Activated T-cell treated with anti-CD3 and anti-CD28 coated beads, Interleukin-2, amount 50 U/mL, for 24 hours (primary cell): ENCODE measurements around the gene DAB2.

Experiments used
- DNase-seq: peaks from one replicate; pipeline ENCODE4 v3.0.0-alpha.2; 2020
- H3K27ac Mint-ChIP-seq: 2 replicates; pipeline ENCODE4 v1.8.0; 2020; ENCODE audit warnings: mild to moderate bottlenecking, mixed read lengths
- H3K27me3 Mint-ChIP-seq: 2 replicates; pipeline ENCODE4 v1.8.0; 2020; ENCODE audit warnings: mixed read lengths
- H3K36me3 Mint-ChIP-seq: 2 replicates; pipeline ENCODE4 v1.8.0; 2020; ENCODE audit warnings: low read depth, mixed read lengths
- H3K4me1 Mint-ChIP-seq: 2 replicates; pipeline ENCODE4 v1.8.0; 2020; ENCODE audit warnings: low read depth, mixed read lengths
- H3K4me3 Mint-ChIP-seq: 2 replicates; pipeline ENCODE4 v1.8.0; 2020; ENCODE audit warnings: mild to moderate bottlenecking, moderate library complexity, mixed read lengths
- H3K9me3 Mint-ChIP-seq: 2 replicates; pipeline ENCODE4 v1.8.0; 2020; ENCODE audit warnings: mixed read lengths

DAB2 gene

DNA sequence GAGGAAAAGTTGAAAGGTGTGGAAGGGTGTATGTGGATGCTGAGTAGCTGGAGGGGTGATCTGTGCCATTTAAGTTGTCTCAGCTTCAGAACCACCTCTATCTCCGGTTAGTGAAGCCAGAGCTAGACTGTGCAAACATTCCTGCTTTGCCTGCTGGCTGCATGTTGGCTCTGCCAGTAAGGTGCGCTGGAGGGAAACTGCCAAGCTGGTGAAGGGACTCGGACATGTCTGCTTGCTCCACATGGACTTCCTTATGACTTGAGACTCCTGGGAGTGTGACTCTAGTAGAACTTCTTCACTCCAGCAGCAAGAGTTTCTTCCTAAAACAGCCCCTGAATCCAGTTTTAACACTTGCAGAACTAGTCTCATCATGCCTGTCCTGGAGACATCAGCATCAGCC lies 27.9 kb downstream of the DAB2 start:
- H3K4me3 Mint-ChIP-seq = no peak overlapping the region

DNA sequence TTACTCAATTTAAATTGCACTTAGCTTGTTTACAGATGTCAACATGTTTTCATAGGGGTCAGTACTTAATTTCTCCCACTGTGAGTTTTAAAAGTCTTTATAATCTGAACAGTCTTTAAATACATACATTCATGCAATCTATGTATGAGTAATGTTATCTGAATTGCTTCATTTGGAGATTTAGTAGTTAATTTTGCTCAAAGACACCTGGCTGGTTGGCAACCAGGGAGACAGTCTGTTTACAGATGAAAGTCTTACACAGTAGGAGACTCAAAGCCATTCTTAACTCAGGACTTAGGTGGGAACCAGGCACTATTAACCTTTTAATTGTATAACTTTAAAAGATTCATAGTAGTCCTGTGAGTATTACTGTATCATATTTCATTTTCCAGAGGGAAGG lies 29.3 kb downstream of the DAB2 start:
- H3K36me3 Mint-ChIP-seq = no peaks in the 10 kb centered on the region
- H3K27me3 Mint-ChIP-seq = no peaks in the 10 kb centered on the region
- H3K4me1 Mint-ChIP-seq = peaks cover 3% of the 10 kb centered on the region

More for the DNA sequence above, 27.9 kb downstream of the DAB2 start:
- no peak for DNase-seq
- H3K27me3 Mint-ChIP-seq = no peaks in the 10 kb centered on the region
- no peak overlapping the region for H3K27ac Mint-ChIP-seq
- H3K4me1 Mint-ChIP-seq = peaks cover 3% of the 10 kb centered on the region
- H3K36me3 Mint-ChIP-seq = no peaks in the 10 kb centered on the region
- no peaks in the 10 kb centered on the region for H3K9me3 Mint-ChIP-seq

DNA sequence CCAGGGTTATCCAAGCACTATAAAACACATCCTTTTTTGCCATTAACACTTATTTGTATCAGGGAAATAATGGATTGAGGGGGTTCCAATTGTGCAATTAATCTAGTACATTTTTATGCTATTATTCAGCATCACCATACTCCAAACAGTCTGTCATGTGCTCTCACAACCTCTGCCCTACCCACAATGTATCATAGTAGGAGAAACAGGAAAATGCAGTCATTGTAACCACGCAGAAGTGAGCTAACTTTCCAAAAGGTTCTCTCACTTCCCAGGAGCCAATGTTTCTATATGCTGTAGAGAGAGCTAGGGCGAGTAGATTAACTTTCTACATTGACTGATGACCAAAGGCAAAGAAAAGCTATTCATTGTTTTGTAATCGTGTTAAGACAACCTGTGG lies 29.8 kb downstream of the DAB2 start:
- DNase-seq = no peak
- H3K36me3 Mint-ChIP-seq = no peaks in the 10 kb centered on the region

More for the DNA sequence above, 29.3 kb downstream of the DAB2 start:
- no peak overlapping the region for H3K27ac Mint-ChIP-seq
- no peak for DNase-seq
- H3K9me3 Mint-ChIP-seq = no peaks in the 10 kb centered on the region
- H3K4me3 Mint-ChIP-seq = no peak overlapping the region

DNA sequence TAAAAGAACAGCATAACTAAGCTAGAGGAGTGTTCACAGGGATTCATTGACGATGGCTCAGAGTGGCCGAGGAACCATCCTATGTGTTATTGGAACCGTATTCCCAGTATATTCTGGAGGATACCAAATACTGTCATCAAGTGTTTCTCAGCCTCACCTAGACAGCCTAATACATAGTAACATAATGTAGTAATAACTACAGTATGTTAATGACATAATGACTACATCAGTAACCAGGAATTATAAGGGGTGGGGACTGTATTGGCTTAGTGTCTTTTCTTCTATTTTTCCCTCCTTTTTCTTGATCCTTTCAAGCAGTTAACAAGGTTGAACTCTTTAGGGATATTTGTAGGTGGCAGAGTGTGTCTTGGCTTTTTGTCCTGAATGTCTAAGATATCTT lies 33.8 kb downstream of the DAB2 start:
- Mint-ChIP-seq H3K9me3 (no peaks in the 10 kb centered on the region), H3K4me1 (no peaks in the 10 kb centered on the region), H3K27ac (no peak overlapping the region), H3K4me3 (no peak overlapping the region), H3K27me3 (no peaks in the 10 kb centered on the region), H3K36me3 (no peaks in the 10 kb centered on the region)
- DNase-seq = no peak

More for the DNA sequence above, 29.8 kb downstream of the DAB2 start:
- H3K4me1 Mint-ChIP-seq = peaks cover 3% of the 10 kb centered on the region
- no peaks in the 10 kb centered on the region for H3K27me3 Mint-ChIP-seq
- no peak overlapping the region for H3K4me3 Mint-ChIP-seq
- no peak overlapping the region for H3K27ac Mint-ChIP-seq
- no peaks in the 10 kb centered on the region for H3K9me3 Mint-ChIP-seq

DNA sequence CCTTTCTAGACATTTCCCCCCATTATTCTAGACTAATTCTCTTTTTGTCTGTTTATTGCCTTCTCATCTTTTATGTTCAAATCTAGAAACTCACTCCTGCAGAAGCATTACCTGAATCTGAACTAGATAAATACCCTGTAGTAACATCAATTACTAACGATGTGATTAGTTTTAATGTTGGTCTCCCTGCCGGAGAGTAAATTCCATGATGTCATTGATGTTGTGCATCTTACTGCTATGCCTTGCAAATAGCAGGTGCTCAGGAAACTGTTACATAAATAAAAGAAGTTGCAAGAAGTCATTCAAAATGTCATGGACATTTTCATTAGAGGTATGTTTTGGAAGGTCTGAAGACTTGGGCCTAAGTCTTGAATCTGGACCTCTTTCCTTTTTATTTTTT lies 37.5 kb downstream of the DAB2 start:
- H3K27ac Mint-ChIP-seq = no peak overlapping the region
- no peaks in the 10 kb centered on the region for H3K9me3 Mint-ChIP-seq
- H3K27me3 Mint-ChIP-seq = no peaks in the 10 kb centered on the region
- H3K4me3 Mint-ChIP-seq = no peak overlapping the region
- DNase-seq = no peak
- H3K36me3 Mint-ChIP-seq = no peaks in the 10 kb centered on the region
- no peaks in the 10 kb centered on the region for H3K4me1 Mint-ChIP-seq

DNA sequence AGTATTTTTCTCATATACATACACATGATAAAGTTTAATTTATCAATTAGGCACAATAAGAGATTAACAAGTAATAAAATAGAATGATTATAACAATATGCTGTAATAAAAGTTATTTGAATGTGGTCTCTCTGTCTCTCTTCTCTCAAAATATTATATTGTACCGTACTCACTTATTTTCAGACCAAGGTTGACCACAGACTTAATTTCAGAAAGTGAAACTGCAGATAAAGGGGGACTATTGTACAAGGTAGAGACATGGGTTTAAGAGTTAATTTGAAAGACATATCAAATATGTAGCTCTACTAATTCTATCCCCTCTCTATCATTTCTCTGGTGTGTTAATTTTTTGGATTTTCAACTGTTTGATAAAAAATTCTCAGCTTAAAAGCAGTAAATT lies 40.5 kb downstream of the DAB2 start:
- H3K4me3 Mint-ChIP-seq = no peak overlapping the region
- no peaks in the 10 kb centered on the region for H3K36me3 Mint-ChIP-seq
- H3K9me3 Mint-ChIP-seq = no peaks in the 10 kb centered on the region
- no peak for DNase-seq
- no peaks in the 10 kb centered on the region for H3K4me1 Mint-ChIP-seq
- no peaks in the 10 kb centered on the region for H3K27me3 Mint-ChIP-seq
- H3K27ac Mint-ChIP-seq = no peak overlapping the region

DNA sequence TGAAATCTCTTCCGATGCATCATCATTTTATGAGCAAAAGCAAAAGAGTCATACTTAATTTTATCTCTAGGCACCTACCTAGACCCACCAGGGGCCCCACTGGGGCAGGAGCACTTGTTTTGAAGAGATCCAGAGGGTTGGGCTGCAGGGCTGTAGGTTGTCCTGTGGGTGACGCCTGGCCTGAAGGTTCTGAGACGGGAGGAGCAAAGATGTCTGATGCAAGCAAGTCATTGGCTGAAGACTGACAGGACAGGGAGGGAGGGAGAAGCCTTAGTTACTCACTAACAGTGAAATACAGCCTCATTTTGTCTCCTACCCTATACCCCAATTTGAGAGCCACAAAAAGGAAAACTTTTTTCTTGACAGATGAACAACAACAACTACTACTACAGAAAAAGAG lies 43.4 kb downstream of the DAB2 start:
- Mint-ChIP-seq H3K9me3 (no peaks in the 10 kb centered on the region), H3K27ac (no peak overlapping the region), H3K27me3 (peaks cover 3% of the 10 kb centered on the region), H3K4me1 (no peaks in the 10 kb centered on the region), H3K4me3 (no peak overlapping the region), H3K36me3 (no peaks in the 10 kb centered on the region)
- DNase-seq = no peak

DNA sequence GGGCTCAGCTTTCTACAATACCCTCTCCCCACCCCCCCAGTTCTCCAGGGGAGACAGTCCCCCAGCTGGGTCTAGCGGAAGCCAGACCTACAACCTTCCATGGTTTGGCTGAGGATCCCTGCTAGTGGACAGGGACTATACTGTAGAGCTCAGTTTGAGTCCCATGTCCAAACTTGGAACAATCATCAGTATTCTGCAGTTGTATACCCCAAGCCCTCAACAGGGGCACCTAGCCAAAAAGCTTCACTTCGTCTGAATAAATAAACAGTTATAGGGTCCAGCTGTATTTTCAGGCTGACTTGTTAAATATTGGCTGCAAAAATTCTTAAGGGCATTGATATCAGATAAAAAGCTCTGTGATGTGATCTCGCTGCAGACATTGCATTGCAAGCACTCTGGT lies 45.1 kb downstream of the DAB2 start:
- DNase-seq = no peak
- Mint-ChIP-seq H3K36me3 (no peaks in the 10 kb centered on the region), H3K4me3 (no peak overlapping the region), H3K27me3 (peaks cover 15% of the 10 kb centered on the region), H3K27ac (no peak overlapping the region), H3K4me1 (no peaks in the 10 kb centered on the region), H3K9me3 (no peaks in the 10 kb centered on the region)

DNA sequence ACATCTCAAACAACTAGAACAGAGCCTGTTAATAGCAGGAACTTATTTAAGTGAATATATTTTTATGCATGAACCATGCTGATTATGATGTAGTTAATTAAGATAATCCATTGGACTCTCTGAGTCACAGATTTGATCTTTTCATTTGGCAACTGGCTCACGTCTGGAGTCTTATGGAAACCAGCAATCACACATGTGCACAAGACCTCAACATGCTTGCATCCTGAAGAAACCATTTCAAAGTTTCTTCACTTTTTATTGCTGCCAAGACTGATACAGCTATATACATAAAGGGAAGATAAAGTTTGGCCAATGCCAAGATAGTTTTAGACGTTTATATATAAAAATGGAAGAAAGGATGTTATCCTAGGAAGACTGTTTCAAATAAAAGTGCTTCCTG lies 47.2 kb downstream of the DAB2 start:
- no peaks in the 10 kb centered on the region for H3K9me3 Mint-ChIP-seq
- no peak overlapping the region for H3K4me3 Mint-ChIP-seq
- no peak overlapping the region for H3K27ac Mint-ChIP-seq
- DNase-seq = no peak
- no peaks in the 10 kb centered on the region for H3K36me3 Mint-ChIP-seq
- peaks cover 15% of the 10 kb centered on the region for H3K27me3 Mint-ChIP-seq
- H3K4me1 Mint-ChIP-seq = no peaks in the 10 kb centered on the region

DNA sequence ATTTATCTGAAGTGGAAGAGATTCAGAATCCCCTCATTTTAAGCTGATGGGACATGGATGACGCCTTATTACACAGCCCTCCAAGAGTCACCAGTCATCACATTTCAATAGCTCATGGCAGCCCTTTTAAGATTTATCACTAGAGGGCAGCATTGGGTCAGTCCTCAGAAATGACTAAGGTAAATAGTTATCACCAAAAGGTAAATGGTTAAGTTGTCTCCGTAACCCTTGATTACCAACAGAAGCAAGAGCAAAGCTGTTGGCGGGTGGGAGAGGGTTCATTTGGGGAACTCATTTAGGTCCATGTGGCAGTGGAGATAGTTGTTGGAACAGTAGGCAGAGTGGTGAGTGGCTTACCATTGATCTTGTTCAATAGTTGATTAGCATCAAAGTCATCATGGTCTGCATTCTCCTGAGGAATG lies 48.5 kb downstream of the DAB2 start:
- no peaks in the 10 kb centered on the region for H3K36me3 Mint-ChIP-seq
- H3K27me3 Mint-ChIP-seq = peaks cover 15% of the 10 kb centered on the region
- H3K4me1 Mint-ChIP-seq = no peaks in the 10 kb centered on the region
- no peak overlapping the region for H3K27ac Mint-ChIP-seq
- no peak overlapping the region for H3K4me3 Mint-ChIP-seq
- DNase-seq = no peak
- no peaks in the 10 kb centered on the region for H3K9me3 Mint-ChIP-seq

DNA sequence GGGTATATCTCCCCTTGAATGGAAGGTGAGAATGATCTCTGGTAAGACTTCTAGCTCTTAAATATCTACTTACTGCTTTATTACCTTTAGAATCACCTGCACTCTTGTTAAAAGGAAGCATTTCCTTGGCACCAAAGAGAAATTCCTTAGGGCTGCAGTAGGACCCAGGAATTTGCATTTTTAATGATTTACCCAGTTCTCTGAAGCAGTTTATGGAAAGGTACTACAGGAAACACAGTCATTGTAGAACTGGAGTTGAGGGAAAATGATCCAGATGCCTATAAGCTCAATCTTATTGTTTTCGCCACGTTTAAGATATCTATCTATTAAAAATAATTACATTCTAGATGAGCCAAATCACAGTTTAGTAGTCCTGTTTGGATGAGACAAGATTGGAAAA lies 51.0 kb downstream of the DAB2 start:
- Mint-ChIP-seq H3K4me1 (peaks cover 2% of the 10 kb centered on the region), H3K9me3 (no peaks in the 10 kb centered on the region), H3K4me3 (no peak overlapping the region), H3K27me3 (peaks cover 15% of the 10 kb centered on the region), H3K27ac (no peak overlapping the region), H3K36me3 (no peaks in the 10 kb centered on the region)
- DNase-seq = no peak

DNA sequence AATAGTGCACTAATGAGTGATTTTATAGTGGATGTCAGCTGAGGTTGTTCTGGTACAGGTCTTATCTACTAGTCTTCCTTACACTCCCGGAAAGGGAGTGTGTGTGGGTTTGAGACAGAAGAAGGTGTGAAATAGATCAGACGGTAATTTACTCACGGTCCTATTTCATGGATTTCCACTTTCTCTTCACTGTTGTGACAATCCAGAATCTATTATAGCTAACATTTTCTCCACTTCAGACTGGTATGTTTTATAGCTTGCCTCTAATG lies 53.5 kb downstream of the DAB2 start:
- Mint-ChIP-seq H3K27ac (no peak overlapping the region), H3K4me3 (no peak overlapping the region), H3K4me1 (peaks cover 2% of the 10 kb centered on the region), H3K27me3 (peaks cover 11% of the 10 kb centered on the region), H3K36me3 (no peaks in the 10 kb centered on the region), H3K9me3 (no peaks in the 10 kb centered on the region)
- no peak for DNase-seq

DNA sequence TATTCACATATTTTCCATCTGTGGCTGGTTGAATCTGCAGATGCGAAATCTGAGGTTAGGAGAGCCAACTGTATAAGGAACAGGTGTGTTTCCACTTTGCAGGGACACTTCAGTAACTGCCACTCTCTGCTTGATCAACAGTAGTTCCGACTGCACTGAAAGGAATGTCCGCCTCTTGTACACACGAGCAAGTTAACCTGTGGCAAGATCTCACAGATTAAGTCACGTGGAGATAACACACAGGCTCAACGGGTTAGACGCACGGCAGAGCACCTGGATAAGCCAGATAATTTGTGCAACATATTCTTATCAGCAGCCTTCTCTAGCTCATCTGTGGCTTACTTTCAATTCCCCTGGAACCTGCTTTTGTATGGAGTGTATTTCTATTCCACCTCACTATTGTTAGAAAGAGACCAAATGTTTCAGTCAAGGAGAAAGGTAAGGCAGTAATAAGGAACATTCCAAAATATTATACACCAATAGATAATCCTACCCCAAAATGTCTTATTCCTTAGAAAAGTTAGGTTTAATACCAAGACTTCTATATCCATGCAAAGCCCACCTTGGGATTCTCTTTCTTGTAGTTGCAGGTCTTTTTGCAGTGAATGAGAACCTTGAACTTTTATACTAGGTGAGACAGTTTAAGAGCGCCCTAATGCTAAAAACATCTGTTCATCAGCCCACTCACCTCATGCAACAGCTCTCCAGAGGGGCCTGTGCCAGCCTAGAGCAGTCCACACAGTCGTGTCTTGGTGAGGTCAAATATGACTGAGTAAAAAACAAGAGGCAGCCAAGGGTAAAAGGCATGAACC lies 54.0 kb downstream of the DAB2 start:
- no peak for DNase-seq
- H3K27me3 Mint-ChIP-seq = peaks cover 7% of the 10 kb centered on the region
- H3K4me3 Mint-ChIP-seq = no peak overlapping the region
- H3K4me1 Mint-ChIP-seq = peaks cover 2% of the 10 kb centered on the region
- no peaks in the 10 kb centered on the region for H3K36me3 Mint-ChIP-seq
- H3K27ac Mint-ChIP-seq = no peak overlapping the region
- no peaks in the 10 kb centered on the region for H3K9me3 Mint-ChIP-seq

DNA sequence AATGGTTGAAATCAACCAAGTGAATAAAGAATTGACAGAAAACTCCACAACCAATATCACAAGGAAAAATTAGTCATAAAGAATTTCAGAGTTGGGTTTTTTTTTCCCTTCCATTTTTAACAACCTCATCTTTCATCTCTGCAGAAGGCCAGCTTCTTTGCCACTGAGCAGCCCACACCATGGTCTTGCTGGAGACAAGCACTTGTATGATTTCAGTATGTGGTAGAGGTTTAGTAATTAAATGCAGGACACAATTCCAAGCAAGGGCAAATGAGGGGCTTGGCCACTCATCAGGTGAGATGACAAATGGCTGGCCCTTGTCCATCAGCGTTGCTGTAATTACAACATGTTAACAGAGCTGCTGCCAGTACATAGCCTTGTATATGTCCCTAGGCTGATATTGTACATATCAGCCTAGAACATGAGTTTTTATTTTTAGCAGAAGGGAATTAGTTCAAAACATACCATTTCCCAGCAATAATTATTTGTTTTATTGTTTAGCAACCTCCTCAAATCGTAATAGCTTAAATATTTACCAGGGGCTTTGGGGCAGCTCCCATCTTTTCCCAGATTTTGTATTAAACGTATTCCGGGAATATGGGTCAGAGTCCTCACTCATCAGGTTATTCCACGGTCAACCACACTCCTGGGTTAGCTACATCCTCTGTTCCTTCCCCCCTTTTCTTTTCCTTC lies 55.5 kb downstream of the DAB2 start:
- H3K27ac Mint-ChIP-seq = no peak overlapping the region
- no peaks in the 10 kb centered on the region for H3K9me3 Mint-ChIP-seq

DNA sequence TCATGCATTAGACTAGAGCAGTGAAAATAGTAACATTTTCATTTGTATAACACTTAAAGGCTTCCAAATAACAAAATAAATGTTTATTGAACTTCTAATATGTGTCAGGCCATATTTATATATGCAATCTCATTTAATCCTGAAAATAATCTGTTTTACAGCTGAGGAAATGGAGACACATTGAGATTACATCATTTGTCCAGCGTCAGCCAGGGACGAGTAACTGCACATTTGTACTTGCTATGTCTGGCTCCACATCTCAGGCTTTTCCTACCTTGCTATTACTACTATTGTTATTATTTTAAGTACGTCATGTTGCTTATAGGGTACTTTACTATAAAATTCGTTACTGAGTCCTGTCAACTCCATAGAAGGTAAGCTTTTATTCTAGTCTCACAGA lies 56.7 kb downstream of the DAB2 start:
- Mint-ChIP-seq H3K4me3 (no peak overlapping the region), H3K36me3 (no peaks in the 10 kb centered on the region), H3K27me3 (no peaks in the 10 kb centered on the region), H3K9me3 (no peaks in the 10 kb centered on the region), H3K27ac (no peak overlapping the region), H3K4me1 (peaks cover 2% of the 10 kb centered on the region)
- no peak for DNase-seq

More for the DNA sequence above, 55.5 kb downstream of the DAB2 start:
- Mint-ChIP-seq H3K36me3 (no peaks in the 10 kb centered on the region), H3K4me3 (no peak overlapping the region), H3K27me3 (no peaks in the 10 kb centered on the region), H3K4me1 (peaks cover 2% of the 10 kb centered on the region)
- DNase-seq = no peak
